ENCODE data around the gene RPS18.

The RPS18 gene

GRCh38 chr6:33315793-33316602, 44.1 kb downstream of the RPS18 start:
- no peak for DNase-seq

GRCh38 chr6:33316603-33317418, 44.9 kb downstream of the RPS18 start:
- peak in 1 of 6 experiments; percentile 19 for DNase-seq

- peak in 2 of 6 experiments; percentile 86 to 92 for DNase-seq
Measured at GRCh38 chr6:33317419-33317668, 45.5 kb downstream of the RPS18 start.

- DNase-seq = peak; percentile 95 to 99 (median 98)
Measured at GRCh38 chr6:33317669-33318425, 46.0 kb downstream of the RPS18 start, which contains the start of gene ZBTB22. TSS of gene ZBTB22 (minus strand) at chr6:33317744. CDS start at chr6:33316916, 828 bp downstream.

- DNase-seq = no peak
Measured at GRCh38 chr6:33318426-33319073, 46.7 kb downstream of the RPS18 start.

GRCh38 chr6:33319939-33320314, 48.1 kb downstream of the RPS18 start:
- no peak for DNase-seq

- DNase-seq = no peak
Measured at GRCh38 chr6:33320315-33321181, 48.7 kb downstream of the RPS18 start.

GRCh38 chr6:33321227-33321626, 49.4 kb downstream of the RPS18 start:
- DNase-seq = no peak

- no peak for DNase-seq
Measured at GRCh38 chr6:33323623-33323948, 51.7 kb downstream of the RPS18 start.

GRCh38 chr6:33324125-33324524, 52.2 kb downstream of the RPS18 start:
- no peak for DNase-seq

Data from stimulated activated naive CD4-positive, alpha-beta T cell (primary cell).